Panc1 (cell line): Measurements from ENCODE around the gene VAV3. TPM values are rescaled to one million over a fixed set of nuclear protein-coding genes. Genes with fewer than 3 reads are reported as not detected.
"Not testable (repeated sequence)": the region's sequence is repeated elsewhere in the genome, so short reads cannot be mapped to it uniquely, and the experiment has no call there.

Source experiments
- ATAC-seq: fragments of 200-7000 bp; cut with Tn5 transposase; 2 replicates; pipeline ENCODE4 v1.9.1; 2020; ENCODE audit warnings: mild to moderate bottlenecking, moderate library complexity
- BruUV-seq: library from RNA; stranded (reverse); fragments of 400-500 nt; replicated peaks from 2 replicates; lab custom pipeline; 2021; lab: Mats Ljungman, UMichigan
- CTCF ChIA-PET: fragments of 300-600 bp; sonication (Branson Sonifier 250); formaldehyde crosslinking; loops from one replicate; lab custom pipeline; 2022; ENCODE audit warnings: antibody characterized with exemption; lab: Charles Lee
- POLR2A ChIA-PET: fragments of 300-600 bp; sonication (Branson Sonifier 250); formaldehyde crosslinking; loops from one replicate; lab custom pipeline; 2022; ENCODE audit warnings: antibody characterized with exemption; lab: Charles Lee
- DNase-seq: peaks from one replicate; pipeline ENCODE4 v3.0.0-alpha.2; 2010; ENCODE audit warnings: low read depth, low spot score
- H3K27ac ChIP-seq: 2 replicates; pipeline ENCODE4 v1.5.1; 2011; ENCODE audit warnings: mild to moderate bottlenecking, low read length, inconsistent platforms
- H3K27me3 ChIP-seq: fragments of 200-500 bp; sonication (Bioruptor generic); 2 replicates; pipeline ENCODE4 v1.6.0; 2014; ENCODE audit warnings: low read length, inconsistent platforms; ENCODE audit not compliant: control insufficient read depth, insufficient read depth
- H3K36me3 ChIP-seq: fragments of 200-500 bp; sonication (Bioruptor generic); 2 replicates; pipeline ENCODE4 v1.5.1; 2014; ENCODE audit warnings: inconsistent platforms, mild to moderate bottlenecking, low read length, moderate library complexity; ENCODE audit not compliant: control insufficient read depth, insufficient read depth
- H3K4me1 ChIP-seq: 2 replicates; pipeline ENCODE4 v1.5.1; 2011; ENCODE audit warnings: inconsistent platforms, mild to moderate bottlenecking, low read length, moderate library complexity; ENCODE audit not compliant: control insufficient read depth, insufficient read depth
- H3K4me3 ChIP-seq, 2 experiments: 2 replicates each; pipeline ENCODE4 v1.5.1; 2011 to 2012; ENCODE audit warnings: low read depth in 2 of 2, low read length in 2 of 2, mild to moderate bottlenecking in 2 of 2, inconsistent platforms in 1 of 2, moderate library complexity in 1 of 2
- H3K9me3 ChIP-seq: fragments of 200-500 bp; sonication (Bioruptor generic); 2 replicates; pipeline ENCODE4 v1.5.1; 2014; ENCODE audit warnings: low read depth, mild to moderate bottlenecking, inconsistent platforms, low read length, moderate library complexity; ENCODE audit not compliant: control insufficient read depth, insufficient read depth
- POLR2AphosphoS5 ChIP-seq: IDR thresholded peaks from 2 replicates; pipeline ENCODE4 v1.6.1; 2012; ENCODE audit warnings: mild to moderate bottlenecking, low read depth, low read length, moderate library complexity
- SIN3A ChIP-seq: IDR thresholded peaks from 2 replicates; pipeline ENCODE4 v1.6.1; 2012; ENCODE audit warnings: low read depth, mild to moderate bottlenecking, low read length, moderate library complexity, borderline replicate concordance; ENCODE audit not compliant: insufficient read depth
- TCF7L2 ChIP-seq: IDR thresholded peaks from 2 replicates; pipeline ENCODE4 v1.6.1; 2011; ENCODE audit warnings: mild to moderate bottlenecking, low read depth, low read length, inconsistent platforms
- in situ Hi-C: cut with HindIII; loops from 2 replicates; pipeline ENCODE4 v1.10.0; 2016; ENCODE audit warnings: low sequenced_read_pairs, low pct_unique_long_range_greater_than_20kb
- intact Hi-C: fragments of 100-400 bp; cut with micrococcal nuclease; formaldehyde crosslinking; loops from one replicate; pipeline ENCODE4 v1.10.0; 2022; ENCODE audit not compliant: unreplicated experiment
- total RNA-seq: library from RNA; stranded (reverse); gene quantifications from one replicate; pipeline ENCODE4 v1.2.1, GENCODE V29; 2021; ENCODE audit not compliant: unreplicated experiment
- TF ChIP-seq, protein P1 (sequence below), 2 experiments: IDR thresholded peaks; 2 replicates each; pipeline ENCODE4 v1.6.1; 2011 to 2012; ENCODE audit warnings: low read depth in 2 of 2, control low read depth in 1 of 2, low read length in 1 of 2, mild to moderate bottlenecking in 1 of 2, moderate library complexity in 1 of 2; ENCODE audit not compliant: insufficient read depth in 1 of 2
- TF ChIP-seq, protein P2 (sequence below): fragments of 450-650 bp; IDR thresholded peaks from 2 replicates; pipeline ENCODE4 v1.5.1; 2017; ENCODE audit warnings: mild to moderate bottlenecking

The VAV3 gene
- total RNA-seq, 1 experiment from 2014 or later: 0.23 TPM

DNA sequence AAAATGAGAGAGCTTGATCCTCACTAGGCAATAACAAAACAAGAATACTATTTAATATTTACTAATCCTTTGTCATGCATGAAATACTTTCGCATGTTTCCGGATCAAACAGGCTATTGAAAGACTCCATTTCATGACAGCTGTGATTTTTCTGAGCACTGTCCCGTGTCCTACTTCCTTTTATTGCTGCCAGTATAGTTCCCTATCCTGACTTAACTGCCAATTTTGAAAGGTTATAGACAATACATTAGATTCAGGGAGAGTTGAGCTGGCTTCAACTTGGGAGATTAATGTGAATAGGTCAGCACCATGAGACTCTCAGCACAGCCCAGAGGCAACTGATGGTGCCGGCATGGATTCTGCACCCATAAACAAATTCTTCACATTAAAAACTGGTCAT, 225.8 kb downstream of the VAV3 start:
- POLR2A ChIA-PET: interaction anchor here (0.7 kb wide), 1 partner anchor 13 kb away, joined by 3 read pairs; no protein-coding TSS in a partner anchor
- CTCF ChIA-PET: no interaction called here

DNA sequence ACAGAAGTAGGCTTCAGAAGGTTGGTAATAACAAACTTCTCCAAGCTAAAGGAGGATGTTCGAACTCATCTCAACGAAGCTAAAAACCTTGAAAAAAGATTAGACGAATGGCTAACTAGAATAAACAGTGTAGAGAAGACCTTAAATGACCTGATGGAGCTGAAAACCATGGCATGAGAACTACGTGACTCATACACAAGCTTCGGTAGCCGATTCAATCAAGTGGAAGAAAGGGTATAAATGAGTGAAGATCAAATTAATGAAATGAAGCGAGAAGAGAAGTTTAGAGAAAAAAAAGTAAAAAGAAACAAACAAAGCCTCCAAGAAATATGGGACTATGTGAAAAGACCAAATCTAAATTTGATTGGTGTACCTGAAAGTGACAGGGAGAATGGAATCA, 231.6 kb downstream of the VAV3 start:
- H3K4me3 ChIP-seq, ATAC-seq, CTCF ChIA-PET, in situ Hi-C loops, H3K27ac ChIP-seq, DNase-seq, H3K9me3 ChIP-seq, H3K36me3 ChIP-seq, BruUV-seq, H3K27me3 ChIP-seq, intact Hi-C loops, H3K4me1 ChIP-seq, POLR2A ChIA-PET: not testable (repeated sequence)

More for the DNA sequence above, 225.8 kb downstream of the VAV3 start:
- DNase-seq (no peak), ATAC-seq (no peak)
- no peak for TF ChIP-seq TCF7L2
- no peak for TF ChIP-seq SIN3A
- TF ChIP-seq, protein P1, sequence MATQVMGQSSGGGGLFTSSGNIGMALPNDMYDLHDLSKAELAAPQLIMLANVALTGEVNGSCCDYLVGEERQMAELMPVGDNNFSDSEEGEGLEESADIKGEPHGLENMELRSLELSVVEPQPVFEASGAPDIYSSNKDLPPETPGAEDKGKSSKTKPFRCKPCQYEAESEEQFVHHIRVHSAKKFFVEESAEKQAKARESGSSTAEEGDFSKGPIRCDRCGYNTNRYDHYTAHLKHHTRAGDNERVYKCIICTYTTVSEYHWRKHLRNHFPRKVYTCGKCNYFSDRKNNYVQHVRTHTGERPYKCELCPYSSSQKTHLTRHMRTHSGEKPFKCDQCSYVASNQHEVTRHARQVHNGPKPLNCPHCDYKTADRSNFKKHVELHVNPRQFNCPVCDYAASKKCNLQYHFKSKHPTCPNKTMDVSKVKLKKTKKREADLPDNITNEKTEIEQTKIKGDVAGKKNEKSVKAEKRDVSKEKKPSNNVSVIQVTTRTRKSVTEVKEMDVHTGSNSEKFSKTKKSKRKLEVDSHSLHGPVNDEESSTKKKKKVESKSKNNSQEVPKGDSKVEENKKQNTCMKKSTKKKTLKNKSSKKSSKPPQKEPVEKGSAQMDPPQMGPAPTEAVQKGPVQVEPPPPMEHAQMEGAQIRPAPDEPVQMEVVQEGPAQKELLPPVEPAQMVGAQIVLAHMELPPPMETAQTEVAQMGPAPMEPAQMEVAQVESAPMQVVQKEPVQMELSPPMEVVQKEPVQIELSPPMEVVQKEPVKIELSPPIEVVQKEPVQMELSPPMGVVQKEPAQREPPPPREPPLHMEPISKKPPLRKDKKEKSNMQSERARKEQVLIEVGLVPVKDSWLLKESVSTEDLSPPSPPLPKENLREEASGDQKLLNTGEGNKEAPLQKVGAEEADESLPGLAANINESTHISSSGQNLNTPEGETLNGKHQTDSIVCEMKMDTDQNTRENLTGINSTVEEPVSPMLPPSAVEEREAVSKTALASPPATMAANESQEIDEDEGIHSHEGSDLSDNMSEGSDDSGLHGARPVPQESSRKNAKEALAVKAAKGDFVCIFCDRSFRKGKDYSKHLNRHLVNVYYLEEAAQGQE (IDR thresholded peaks at IDR 0.05; ENCODE audit: insufficient read depth in 1 of 2, low read depth in 2 of 2, low read length in 1 of 2): no peak
- no peak for TF ChIP-seq POLR2AphosphoS5
- TF ChIP-seq, protein P2, sequence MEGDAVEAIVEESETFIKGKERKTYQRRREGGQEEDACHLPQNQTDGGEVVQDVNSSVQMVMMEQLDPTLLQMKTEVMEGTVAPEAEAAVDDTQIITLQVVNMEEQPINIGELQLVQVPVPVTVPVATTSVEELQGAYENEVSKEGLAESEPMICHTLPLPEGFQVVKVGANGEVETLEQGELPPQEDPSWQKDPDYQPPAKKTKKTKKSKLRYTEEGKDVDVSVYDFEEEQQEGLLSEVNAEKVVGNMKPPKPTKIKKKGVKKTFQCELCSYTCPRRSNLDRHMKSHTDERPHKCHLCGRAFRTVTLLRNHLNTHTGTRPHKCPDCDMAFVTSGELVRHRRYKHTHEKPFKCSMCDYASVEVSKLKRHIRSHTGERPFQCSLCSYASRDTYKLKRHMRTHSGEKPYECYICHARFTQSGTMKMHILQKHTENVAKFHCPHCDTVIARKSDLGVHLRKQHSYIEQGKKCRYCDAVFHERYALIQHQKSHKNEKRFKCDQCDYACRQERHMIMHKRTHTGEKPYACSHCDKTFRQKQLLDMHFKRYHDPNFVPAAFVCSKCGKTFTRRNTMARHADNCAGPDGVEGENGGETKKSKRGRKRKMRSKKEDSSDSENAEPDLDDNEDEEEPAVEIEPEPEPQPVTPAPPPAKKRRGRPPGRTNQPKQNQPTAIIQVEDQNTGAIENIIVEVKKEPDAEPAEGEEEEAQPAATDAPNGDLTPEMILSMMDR: no peak
- Histone ChIP-seq H3K27ac (no peak overlapping the region), H3K36me3 (no peaks in the 10 kb centered on the region), H3K27me3 (no peaks in the 10 kb centered on the region), H3K4me1 (no peaks in the 10 kb centered on the region), H3K4me3 (no peak overlapping the region), H3K9me3 (no peaks in the 10 kb centered on the region)
- BruUV-seq: no TSS peak
- intact Hi-C loops: no loop called here
- in situ Hi-C loops: no loop called here

DNA sequence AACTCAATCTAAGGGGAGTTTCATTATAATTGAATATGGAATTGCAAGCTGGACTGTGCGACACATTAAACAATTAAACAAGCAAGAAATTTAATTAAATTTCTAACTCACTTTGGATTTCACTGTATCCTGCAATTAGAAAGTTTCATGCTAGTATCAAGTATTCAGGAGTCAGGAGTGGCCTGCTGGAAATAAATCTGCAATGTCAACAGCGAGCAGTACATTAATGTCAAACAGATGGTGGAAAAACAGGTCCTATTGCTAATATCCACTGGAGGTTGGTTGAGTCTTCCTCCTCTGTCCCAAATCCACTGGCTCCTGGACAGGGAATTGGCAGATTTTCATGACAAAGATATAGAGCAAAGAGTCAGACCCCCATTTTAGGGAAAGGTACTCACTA, 237.1 kb downstream of the VAV3 start:
- no peaks in the 10 kb centered on the region for H3K27me3 ChIP-seq
- no peak for TF ChIP-seq POLR2AphosphoS5
- no peak for TF ChIP-seq TCF7L2
- no peak for TF ChIP-seq SIN3A
- TF ChIP-seq, protein P2: no peak
- intact Hi-C loops: no loop called here
- ChIA-PET POLR2A (no interaction called here), CTCF (no interaction called here)
- H3K4me1 ChIP-seq: no peaks in the 10 kb centered on the region
- H3K36me3 ChIP-seq: no peaks in the 10 kb centered on the region
- ATAC-seq (no peak), DNase-seq (no peak)
- in situ Hi-C loops: no loop called here
- no peak overlapping the region for H3K27ac ChIP-seq
- no TSS peak for BruUV-seq
- no peak overlapping the region for H3K4me3 ChIP-seq
- no peaks in the 10 kb centered on the region for H3K9me3 ChIP-seq
